CD4-positive, alpha-beta T cell treated with Interleukin-4 for 4 hours (primary cell): ENCODE results near the gene KDM4B.
A peak's percentile ranks its signal among the peaks of the same experiment; 100 is the strongest.

Experiments used
- DNase-seq: peaks from one replicate; pipeline ENCODE4 v3.0.0-alpha.2; 2020

KDM4B gene

DNA sequence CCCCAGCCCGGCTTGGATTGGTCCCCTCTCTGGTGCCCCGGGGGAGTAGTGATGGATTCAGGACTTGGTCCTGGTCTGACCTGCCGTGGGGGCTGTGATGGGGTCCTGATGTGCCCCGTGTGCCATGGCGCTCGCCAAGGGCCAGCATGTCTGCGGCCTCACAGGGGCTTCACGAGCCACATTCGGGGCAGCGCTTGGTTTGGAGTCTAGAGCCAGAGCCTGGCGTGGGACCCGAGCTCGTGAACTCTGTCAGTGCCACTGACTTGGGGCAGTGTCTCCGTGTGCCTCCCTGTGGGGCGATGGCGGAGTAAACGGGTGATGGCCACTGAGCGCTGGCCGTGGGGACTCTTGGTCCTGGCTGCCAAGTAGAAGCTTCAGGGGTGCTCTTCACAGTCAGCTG lies 17.1 kb downstream of the KDM4B start:
- no peak for DNase-seq

DNA sequence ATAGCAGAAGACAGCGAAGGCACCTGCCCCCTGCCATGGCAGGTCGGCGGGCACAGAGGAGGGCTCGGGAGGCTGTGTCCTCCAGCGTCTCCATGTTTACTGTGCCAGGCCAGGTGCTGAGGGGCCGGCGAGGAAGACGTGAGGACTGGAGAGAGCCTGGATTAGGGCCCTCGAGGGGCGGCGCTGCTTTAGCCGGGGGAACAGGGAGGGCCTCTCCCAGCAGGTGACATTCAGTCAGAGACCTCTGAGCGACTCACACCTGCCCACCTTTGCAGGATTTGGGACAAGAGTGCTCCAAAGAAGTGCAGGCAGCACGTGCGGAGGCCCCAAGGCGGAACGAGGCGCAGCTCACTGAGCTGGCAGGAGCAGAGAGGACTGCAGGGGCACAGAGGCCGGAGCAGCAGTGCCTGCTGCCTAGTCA lies 17.6 kb downstream of the KDM4B start:
- DNase-seq = no peak

GRCh38 chr19:4987256-4987655 lies 18.3 kb downstream of the KDM4B start:
- no peak for DNase-seq

- no peak for DNase-seq
Measured at GRCh38 chr19:4987692-4988370, 18.9 kb downstream of the KDM4B start.

GRCh38 chr19:4988770-4989251 lies 19.9 kb downstream of the KDM4B start:
- DNase-seq = no peak

GRCh38 chr19:4990306-4990705 lies 21.4 kb downstream of the KDM4B start:
- DNase-seq = no peak

DNA sequence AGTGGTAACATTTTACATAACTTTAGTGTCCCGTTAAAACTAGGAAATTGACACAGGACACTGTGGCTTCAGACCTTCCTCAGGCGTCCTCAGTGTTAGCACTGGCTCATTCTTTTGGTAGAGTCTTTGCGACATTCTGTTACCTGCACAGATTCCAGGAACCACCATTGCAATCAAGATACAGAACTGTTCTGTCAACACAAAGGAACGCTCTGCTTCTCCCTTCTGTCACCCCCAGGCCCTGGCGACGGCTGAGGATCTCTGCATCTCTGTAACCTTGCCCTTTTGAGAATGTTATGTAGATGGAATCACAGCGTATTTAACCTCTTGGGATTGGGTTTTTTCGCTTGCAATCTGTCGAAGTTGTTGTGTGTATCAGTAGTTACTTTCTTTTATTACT lies 22.6 kb downstream of the KDM4B start:
- DNase-seq = no peak

DNA sequence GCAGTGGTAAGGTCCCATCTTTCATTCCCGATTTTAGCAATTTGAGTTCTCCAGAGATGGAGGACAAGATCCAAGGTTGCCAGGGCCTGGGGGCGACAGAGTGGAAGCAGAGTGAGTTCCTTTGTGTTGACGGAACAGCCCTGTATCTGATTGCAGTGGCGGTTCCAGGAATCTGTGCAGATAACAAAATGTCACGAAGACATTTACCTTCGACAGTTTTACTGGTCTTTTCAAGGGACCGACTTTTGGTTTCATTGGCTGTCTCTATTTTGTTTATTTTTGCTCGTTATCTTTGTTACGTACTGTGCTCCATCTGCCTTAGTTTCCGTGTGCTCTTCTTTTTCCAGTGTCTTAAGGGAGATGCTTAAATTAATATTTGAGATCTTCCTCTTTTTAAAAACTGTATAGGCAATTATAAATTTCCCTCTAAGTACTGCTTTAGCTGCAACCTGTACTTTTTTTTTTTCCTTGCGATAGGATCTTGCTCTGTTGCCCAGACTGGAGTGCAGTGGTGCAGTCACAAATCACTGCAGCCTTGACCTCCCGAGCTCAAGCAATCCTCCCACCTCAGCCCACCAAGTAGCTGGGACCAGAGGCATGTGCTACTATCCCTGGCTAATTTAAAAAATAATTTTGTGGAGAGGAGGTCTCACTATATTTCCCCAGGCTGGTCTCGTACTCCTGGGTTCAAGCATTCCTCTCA lies 23.2 kb downstream of the KDM4B start:
- no peak for DNase-seq

GRCh38 chr19:4993683-4994082 lies 24.8 kb downstream of the KDM4B start:
- no peak for DNase-seq

GRCh38 chr19:4996701-4997100 lies 27.8 kb downstream of the KDM4B start:
- DNase-seq = no peak

DNA sequence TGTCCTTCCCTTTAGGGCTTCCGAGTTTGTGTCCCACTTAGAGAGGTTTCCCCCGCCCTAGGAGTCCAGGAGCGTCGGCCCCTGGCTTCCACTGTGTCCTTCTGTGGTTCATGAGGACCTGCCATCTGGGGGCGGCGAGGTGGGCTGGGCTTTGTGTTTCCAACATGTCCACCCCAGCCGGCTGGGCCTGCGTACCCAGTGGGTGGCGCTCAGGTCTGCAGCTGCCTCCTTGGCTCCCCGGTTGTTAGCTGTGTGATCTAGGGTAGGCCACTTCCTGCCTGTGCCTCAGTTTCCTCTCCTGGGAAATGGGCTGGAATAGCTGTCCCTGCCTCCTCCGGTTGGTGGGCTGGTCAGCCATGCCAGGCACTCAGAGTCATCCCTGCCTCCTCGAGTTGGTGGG lies 28.4 kb downstream of the KDM4B start:
- DNase-seq = no peak

DNA sequence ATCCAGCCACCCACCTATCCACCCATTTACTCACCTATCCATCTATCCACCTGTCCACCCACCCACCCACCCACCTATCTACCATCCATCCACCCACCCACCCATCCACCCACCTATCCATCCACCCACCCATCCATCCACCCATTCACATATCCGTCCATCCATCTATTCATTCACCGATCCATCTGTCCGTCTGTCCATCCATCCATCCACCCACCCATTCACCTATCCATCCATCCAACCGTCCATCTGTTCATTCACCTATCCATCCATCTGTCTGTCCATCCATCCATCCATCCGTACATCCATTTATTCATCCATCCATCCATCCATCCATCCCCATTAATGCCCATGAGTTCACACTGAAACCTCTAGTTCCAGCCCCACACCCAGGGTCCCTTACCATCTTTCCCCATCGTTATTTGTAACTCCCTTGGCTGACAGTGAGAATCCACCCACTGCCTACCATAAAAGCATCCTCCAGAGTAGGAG lies 31.3 kb downstream of the KDM4B start:
- no peak for DNase-seq

DNA sequence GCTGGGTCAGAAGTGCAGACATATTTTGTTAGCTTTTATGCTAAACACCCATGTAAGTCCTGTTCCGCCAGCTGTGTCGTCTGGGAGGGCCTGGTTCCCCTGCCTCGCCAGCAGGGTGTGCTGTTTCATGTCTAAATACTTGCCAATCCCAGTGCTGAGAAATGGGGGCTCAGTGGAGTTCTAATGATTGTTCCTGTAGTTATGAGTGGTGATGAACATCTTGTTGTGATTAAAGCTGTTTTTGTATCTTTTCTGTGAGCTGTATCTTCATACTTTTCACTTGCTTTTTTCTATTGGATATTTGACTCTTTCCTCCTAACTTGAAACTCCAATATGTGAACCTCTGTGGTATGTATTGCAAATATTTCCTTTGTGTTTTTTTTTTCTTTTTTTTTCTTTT lies 32.7 kb downstream of the KDM4B start:
- DNase-seq = peak; percentile 8

- DNase-seq = no peak
Measured at GRCh38 chr19:5002143-5002542, 33.2 kb downstream of the KDM4B start.

- DNase-seq = no peak
Measured at GRCh38 chr19:5003781-5004180, 34.9 kb downstream of the KDM4B start.

- no peak for DNase-seq
Measured at GRCh38 chr19:5005096-5005495, 36.2 kb downstream of the KDM4B start.

DNA sequence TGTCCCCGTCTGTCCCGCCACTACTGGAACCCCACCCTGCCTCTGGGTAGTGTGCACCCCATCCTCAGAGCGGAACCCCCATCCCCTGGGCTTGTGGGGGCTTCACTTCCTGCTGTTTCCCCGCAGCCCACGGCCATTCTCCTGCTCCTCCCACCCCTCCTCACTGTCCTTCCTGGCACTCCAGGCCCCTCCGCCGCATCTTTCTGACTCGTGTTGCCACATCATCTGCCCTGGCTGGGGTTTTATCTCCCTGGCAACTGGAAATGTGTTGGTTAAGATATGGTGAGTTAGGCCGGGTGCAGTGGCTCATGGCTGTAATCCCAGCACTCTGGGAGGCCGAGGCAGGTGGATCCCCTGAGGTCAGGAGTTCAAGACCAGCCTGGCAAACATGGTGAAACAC lies 37.3 kb downstream of the KDM4B start:
- no peak for DNase-seq

GRCh38 chr19:5006821-5007220 lies 37.9 kb downstream of the KDM4B start:
- DNase-seq = no peak

DNA sequence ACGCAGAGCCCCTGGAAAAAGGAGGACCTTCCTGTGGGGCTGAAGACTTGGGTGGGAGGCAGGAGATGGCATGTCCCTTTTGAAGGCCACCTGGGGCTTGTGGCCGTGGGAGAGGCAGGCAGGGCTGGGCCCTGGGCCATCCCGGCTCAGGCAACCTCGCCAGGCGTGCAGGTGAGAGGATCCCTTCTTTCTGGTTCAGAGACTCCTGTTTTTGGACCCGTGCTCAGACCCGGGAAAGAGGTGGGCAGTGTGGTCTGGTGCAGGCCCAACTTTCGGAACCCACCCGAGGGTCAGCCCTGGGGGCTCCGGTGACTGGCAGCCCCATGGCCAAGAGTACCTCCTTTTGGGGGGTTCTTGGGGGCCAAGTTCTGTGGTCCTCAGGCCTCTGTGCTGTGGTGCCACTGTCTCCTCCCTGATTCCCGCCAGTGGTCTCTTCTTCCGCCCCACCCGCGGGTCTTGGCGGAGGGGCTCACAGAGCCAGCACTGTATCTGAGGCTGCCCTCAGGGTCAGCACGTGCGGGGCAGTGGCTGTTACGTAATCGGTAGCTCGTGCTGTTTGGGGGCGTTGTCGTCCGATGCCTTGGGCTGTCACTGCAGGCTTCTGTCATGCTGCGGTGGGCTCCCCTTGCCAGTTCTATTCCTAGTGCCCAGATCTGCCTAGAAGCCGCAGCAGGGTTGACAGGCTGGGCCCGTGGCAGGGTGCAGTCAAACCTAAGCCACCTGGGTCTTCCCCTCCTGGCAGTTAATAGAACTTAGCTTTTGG lies 42.7 kb downstream of the KDM4B start:
- DNase-seq = no peak

GRCh38 chr19:5012688-5013457 lies 44.0 kb downstream of the KDM4B start:
- no peak for DNase-seq

GRCh38 chr19:5013761-5014160 lies 44.8 kb downstream of the KDM4B start:
- no peak for DNase-seq

- no peak for DNase-seq
Measured at GRCh38 chr19:5014941-5015340, 46.0 kb downstream of the KDM4B start.

DNA sequence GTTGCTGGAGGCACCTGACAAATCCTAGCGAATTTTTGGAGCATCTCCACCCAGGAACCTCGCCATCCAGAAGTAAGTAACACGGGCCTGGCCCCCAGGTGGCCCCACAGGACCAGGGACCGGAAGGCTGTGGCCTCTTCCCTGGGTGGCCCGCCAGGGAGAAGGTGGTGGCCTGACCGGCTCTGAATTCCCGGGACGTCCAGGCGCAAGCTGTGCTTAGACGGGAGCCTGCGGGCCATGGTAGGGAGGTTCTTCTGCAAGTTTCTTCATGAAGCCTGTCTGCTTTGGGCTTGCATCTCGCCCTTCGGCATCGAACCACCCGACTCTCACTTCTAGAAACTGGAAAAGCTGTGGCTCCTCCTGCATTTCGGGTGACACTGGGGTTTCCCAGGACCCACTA lies 47.4 kb downstream of the KDM4B start:
- DNase-seq = no peak
